Measurements from ENCODE around the gene NKAPD1.
A peak's percentile ranks its signal among the peaks of the same experiment; 100 is the strongest.
"Not testable (repeated sequence)": the region's sequence is repeated elsewhere in the genome, so short reads cannot be mapped to it uniquely, and the experiment has no call there.

The NKAPD1 gene, protein sequence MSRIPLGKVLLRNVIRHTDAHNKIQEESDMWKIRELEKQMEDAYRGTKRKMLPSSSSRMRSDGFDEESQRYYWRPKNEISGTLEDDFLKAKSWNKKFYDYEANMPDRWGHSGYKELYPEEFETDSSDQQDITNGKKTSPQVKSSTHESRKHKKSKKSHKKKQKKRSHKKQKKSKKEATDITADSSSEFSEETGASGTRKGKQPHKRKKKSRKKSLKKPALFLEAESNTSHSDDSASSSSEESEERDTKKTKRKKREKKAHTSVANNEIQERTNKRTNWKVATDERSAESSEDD

DNA sequence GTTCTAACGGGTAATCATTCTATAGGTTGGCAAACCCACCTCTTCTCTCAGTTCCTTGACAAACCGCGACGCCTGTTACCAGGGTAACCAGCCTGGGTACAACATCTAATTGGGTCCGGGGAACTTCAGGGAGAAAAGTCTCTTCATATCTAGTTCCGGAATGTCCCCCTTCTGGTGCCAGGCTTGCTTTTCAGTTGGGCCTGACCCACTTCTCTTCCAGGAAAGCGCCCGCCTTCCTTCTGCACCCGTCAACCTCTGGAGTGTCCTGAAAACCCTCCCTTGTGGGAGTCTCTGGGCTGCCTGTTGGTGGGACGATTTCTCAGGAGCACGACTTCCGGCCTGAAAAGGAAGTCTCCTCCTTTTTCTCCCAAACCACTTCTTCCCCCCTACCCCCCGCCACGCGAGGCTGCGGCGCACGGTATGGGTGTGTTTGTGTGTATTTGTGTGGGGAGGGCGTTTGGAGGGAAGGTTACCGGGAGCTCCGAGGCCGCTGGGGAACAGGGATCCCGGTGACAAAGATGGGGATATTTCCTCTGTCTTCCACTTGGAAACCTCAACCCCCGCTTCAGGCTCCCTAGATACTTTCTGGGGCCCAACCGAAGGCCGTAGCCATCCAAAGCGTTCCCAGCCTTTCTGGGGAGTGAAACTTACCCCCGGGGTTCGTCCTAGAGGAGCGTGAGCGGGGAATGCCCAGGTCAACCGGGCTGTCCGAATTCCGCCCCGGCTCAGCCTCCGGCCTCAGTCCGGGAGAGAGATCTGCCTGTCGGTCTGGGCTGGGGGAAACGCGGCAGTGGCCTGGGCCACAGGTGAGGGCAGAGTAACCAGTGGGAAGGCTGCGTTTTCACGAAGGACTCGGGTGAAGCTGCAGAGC, at the start of gene NKAPD1, which contains the start of gene PIH1D2:
NKAPD1 (plus strand) TSS at position 359 of the 871 bp plus-strand sequence. CDS start 1,276 bp downstream, outside the sequence.
PIH1D2 (minus strand) TSS at position 77 of the 871 bp plus-strand sequence. CDS start 843 bp downstream, outside the sequence.
- Mint-ChIP-seq H3K4me3 (peak within 1 kb of the TSS; percentile 96 to 98), H3K9me3 (no peaks in the 10 kb centered on the region), H3K27ac (peak within 1 kb of the TSS; percentile 99), H3K36me3 (peaks cover 15% of the 10 kb centered on the region in 2 donors), H3K4me1 (peaks cover 24% of the 10 kb centered on the region in 2 donors), H3K27me3 (no peaks in the 10 kb centered on the region)
- peak; percentile 91 to 96 for ATAC-seq (replicated peaks)
- DNase-seq, result peak; percentile 75

DNA sequence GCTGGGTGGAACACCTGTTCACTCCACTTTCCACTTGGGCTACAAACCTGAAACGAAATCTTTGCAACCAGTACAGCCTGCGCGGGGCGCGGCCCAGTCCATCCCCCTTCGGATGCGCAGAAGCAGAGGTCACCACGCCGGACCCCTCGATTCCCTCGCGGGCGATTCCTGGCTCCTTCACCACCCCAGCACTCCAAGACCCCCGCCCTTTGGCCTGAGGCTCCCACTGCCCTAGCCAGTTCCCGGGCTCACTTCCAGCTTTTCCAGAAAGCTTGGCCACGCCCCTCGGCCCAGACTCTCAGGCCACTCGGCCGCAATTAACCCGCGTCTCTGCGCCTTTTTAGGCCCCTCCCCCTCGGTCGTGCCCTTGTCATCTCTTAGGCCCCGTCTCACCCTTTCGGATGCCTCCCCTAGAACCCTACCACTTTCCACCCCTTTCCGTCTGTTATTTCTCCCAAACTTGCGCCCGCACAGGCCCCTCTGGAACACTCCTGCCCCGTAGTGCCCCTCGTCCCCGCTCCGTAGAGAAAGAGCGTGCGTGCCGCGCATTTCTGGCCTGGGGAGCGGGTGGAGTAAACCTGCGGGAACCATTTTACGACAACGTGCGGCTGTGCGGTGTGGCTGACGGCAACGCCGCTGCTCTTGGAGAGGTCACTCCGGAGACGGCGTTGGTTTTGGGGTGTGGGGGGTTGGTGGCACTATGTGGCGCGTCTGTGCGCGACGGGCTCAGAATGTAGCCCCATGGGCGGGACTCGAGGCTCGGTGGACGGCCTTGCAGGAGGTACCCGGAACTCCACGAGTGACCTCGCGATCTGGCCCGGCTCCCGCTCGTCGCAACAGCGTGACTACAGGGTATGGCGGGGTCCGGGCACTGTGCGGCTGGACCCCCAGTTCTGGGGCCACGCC, 49.1 kb upstream of the NKAPD1 start, which contains the start of gene DLAT:
DLAT (plus strand) TSS at position 636 of the 906 bp plus-strand sequence; CDS start at position 701, 65 bp downstream.
- Mint-ChIP-seq H3K9me3 (no peaks in the 10 kb centered on the region), H3K4me1 (peaks cover 7 to 13% of the 10 kb centered on the region in 2 donors), H3K36me3 (peaks cover 11 to 26% of the 10 kb centered on the region in 2 donors), H3K27me3 (no peaks in the 10 kb centered on the region), H3K27ac (peak within 1 kb of the TSS; percentile 100), H3K4me3 (peak within 1 kb of the TSS; percentile 96 to 100)
- DNase-seq, result peak; percentile 86
- peak; percentile 79 to 83 for ATAC-seq (replicated peaks)

DNA sequence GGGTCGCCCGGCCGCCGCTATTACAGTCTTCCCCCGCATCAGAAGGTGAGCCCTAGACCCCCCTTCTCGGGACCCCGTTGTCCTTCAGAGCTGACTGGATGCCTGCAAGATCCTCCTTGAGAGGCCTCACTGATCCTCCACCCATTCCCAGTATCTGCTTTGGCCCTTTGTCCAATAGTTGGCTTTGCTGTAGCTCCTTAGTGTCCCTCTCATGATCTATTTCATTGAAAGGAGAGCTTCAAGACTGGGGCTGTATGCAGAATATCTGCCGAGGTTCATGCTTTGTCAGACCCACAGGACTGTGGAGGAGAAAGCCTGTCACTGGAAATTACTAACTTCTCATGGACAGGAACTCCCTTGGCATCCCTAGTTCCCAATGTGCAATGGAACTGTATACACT, 48.4 kb upstream of the NKAPD1 start:
- peak overlapping the region; percentile 100 for H3K27ac Mint-ChIP-seq
- H3K27me3 Mint-ChIP-seq, result no peaks in the 10 kb centered on the region
- DNase-seq (no peak), ATAC-seq (replicated peaks) (no peak)
- peaks cover 9 to 16% of the 10 kb centered on the region in 2 donors for H3K4me1 Mint-ChIP-seq
- H3K9me3 Mint-ChIP-seq, result no peaks in the 10 kb centered on the region
- peaks cover 13 to 29% of the 10 kb centered on the region in 2 donors for H3K36me3 Mint-ChIP-seq
- peak overlapping the region; percentile 96 to 100 for H3K4me3 Mint-ChIP-seq

DNA sequence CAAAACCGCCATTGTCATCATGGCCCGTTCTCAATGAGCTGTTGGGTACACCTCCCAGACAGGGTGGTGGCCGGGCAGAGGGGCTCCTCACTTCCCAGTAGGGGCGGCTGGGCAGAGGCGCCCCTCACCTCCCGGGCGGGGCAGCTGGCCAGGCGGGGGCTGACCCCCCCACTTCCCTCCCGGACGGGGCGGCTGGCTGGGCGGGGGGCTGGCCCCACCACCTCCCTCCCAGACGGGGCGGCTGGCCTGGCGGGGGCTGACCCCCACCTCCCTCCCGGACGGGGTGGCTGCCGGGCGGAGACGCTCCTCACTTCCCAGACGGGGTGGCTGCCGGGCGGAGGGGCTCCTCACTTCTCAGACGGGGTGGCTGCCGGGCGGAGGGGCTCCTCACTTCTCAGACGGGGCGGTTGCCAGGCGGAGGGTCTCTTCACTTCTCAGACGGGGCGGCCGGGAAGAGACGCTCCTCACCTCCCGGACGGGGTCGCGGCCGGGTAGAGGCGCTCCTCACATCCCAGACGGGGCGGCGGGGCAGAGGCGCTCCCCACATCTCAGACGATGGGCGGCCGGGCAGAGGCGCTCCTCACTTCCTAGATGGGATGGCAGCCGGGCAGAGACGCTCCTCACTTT, 47.2 kb upstream of the NKAPD1 start:
- not testable (repeated sequence) for ATAC-seq (replicated peaks); H3K27me3 Mint-ChIP-seq; H3K9me3 Mint-ChIP-seq; DNase-seq; H3K27ac Mint-ChIP-seq
- Mint-ChIP-seq H3K4me1 (peaks cover 9 to 16% of the 10 kb centered on the region in 2 donors), H3K4me3 (peak overlapping the region in 1 of 2 donors; percentile 19), H3K36me3 (peaks cover 13 to 29% of the 10 kb centered on the region in 2 donors)

GRCh38 chr11:112029460-112029859, 44.6 kb upstream of the NKAPD1 start:
- Mint-ChIP-seq H3K36me3 (peaks cover 25 to 40% of the 10 kb centered on the region in 2 donors), H3K4me1 (peaks cover 3 to 4% of the 10 kb centered on the region in 2 donors), H3K9me3 (no peaks in the 10 kb centered on the region), H3K27me3 (no peaks in the 10 kb centered on the region), H3K27ac (no peak overlapping the region), H3K4me3 (no peak overlapping the region)
- no peak for ATAC-seq (replicated peaks)
- no peak for DNase-seq

- no peak for ATAC-seq (replicated peaks)
- Mint-ChIP-seq H3K27me3 (no peaks in the 10 kb centered on the region), H3K27ac (no peak overlapping the region), H3K4me3 (no peak overlapping the region), H3K4me1 (peaks cover 3 to 4% of the 10 kb centered on the region in 2 donors), H3K9me3 (no peaks in the 10 kb centered on the region), H3K36me3 (peaks cover 33 to 41% of the 10 kb centered on the region in 2 donors)
- no peak for DNase-seq
Measured at GRCh38 chr11:112033902-112034301, 40.2 kb upstream of the NKAPD1 start.

GRCh38 chr11:112037527-112037926, 36.6 kb upstream of the NKAPD1 start:
- peaks cover 36 to 45% of the 10 kb centered on the region in 2 donors for H3K36me3 Mint-ChIP-seq
- no peaks in the 10 kb centered on the region for H3K27me3 Mint-ChIP-seq
- H3K27ac Mint-ChIP-seq, result no peak overlapping the region
- ATAC-seq (replicated peaks) (no peak), DNase-seq (no peak)
- peaks cover 7 to 15% of the 10 kb centered on the region in 2 donors for H3K4me1 Mint-ChIP-seq
- no peak overlapping the region for H3K4me3 Mint-ChIP-seq
- no peaks in the 10 kb centered on the region for H3K9me3 Mint-ChIP-seq

DNA sequence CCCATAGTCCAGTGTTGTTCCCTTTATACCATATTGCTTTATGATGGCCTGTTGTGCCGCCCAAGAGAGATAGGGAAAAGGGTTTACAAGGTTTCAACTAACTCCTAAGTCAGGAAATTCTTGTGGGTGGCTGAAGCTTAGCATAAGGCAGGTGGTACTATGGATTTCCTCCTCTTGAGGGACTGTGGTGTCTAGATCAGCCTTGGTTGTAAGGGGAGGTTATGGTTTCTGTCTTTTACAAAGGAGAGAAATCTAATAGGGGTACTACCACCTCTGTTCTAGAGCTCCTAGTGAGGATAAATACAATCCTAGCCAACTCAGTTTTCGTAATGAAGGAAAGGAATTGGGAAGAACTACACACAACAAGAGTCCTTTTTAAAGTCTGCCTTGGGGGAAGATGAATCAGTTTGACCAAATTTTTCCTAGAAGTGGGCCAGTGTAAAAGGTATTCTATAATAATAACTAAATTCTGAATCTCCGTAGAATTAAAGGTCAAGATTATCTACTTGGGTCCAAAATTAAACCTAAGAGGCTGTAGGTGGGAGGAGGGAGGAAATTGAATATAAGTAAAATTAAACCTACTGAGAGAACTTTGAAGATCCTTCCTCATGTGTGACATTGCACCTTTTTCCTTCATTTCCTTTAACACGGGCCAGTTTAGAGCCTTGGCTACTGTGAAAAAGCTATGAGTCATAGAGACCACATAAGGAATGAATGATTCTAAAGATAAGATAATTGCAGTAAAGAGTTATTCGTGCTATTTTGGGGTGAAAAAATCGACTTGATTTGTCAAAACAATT, 31.7 kb upstream of the NKAPD1 start:
- H3K36me3 Mint-ChIP-seq, result peaks cover 33 to 40% of the 10 kb centered on the region in 2 donors
- no peak overlapping the region for H3K4me3 Mint-ChIP-seq
- peak overlapping the region; percentile 31 for H3K27ac Mint-ChIP-seq
- ATAC-seq (replicated peaks) (no peak), DNase-seq (no peak)
- no peaks in the 10 kb centered on the region for H3K27me3 Mint-ChIP-seq
- peaks cover 0 to 5% of the 10 kb centered on the region in 2 donors for H3K9me3 Mint-ChIP-seq
- H3K4me1 Mint-ChIP-seq, result peaks cover 8 to 23% of the 10 kb centered on the region in 2 donors

DNA sequence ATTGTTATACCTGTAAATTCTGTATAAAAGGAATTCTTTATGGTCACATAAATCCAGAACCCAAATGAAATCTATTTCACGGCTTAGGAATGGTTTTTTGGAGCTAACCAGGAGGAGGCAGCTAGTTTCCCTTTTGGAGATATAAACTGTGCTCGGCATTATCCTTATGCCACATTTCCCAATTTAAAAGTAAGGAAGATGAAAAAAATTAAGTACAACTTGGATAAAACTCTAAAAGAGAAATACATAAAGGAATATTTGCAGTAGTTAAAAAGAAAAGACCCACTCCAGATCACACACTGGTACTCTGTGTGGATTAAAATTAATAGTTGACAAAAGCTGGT, 31.2 kb upstream of the NKAPD1 start:
- ATAC-seq (replicated peaks) (no peak), DNase-seq (no peak)
- Mint-ChIP-seq H3K27ac (no peak overlapping the region), H3K36me3 (peaks cover 35 to 42% of the 10 kb centered on the region in 2 donors), H3K27me3 (no peaks in the 10 kb centered on the region), H3K4me3 (no peak overlapping the region), H3K9me3 (peaks cover 0 to 6% of the 10 kb centered on the region in 2 donors), H3K4me1 (peaks cover 9 to 28% of the 10 kb centered on the region in 2 donors)

DNA sequence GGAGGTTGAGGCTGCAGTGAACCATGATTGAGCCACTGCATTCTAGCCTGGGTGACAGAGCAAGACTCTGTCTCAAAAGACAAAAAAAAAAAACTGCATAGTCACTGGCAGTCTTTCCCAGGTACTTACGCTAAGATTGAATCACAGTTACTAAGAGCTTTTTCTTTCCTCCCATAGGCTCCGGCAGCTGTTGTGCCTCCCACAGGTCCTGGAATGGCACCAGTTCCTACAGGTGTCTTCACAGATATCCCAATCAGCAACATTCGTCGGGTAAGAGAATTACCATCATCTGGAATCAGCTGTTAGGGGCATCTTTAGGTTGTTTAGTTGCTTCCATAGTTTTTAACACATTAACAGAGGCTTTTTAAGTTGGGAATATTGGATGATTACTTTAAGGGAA, 29.1 kb upstream of the NKAPD1 start:
- no peak for ATAC-seq (replicated peaks)
- Mint-ChIP-seq H3K36me3 (peaks cover 41 to 50% of the 10 kb centered on the region in 2 donors), H3K4me3 (no peak overlapping the region), H3K4me1 (peaks cover 19 to 49% of the 10 kb centered on the region in 2 donors), H3K9me3 (peaks cover 0 to 6% of the 10 kb centered on the region in 2 donors), H3K27ac (no peak overlapping the region), H3K27me3 (no peaks in the 10 kb centered on the region)
- no peak for DNase-seq

GRCh38 chr11:112046647-112047046, 27.5 kb upstream of the NKAPD1 start:
- not testable (repeated sequence) for H3K9me3 Mint-ChIP-seq; DNase-seq; ATAC-seq (replicated peaks); H3K27ac Mint-ChIP-seq; H3K27me3 Mint-ChIP-seq; H3K4me3 Mint-ChIP-seq
- peaks cover 27 to 59% of the 10 kb centered on the region in 2 donors for H3K4me1 Mint-ChIP-seq
- peaks cover 40 to 51% of the 10 kb centered on the region in 2 donors for H3K36me3 Mint-ChIP-seq

DNA sequence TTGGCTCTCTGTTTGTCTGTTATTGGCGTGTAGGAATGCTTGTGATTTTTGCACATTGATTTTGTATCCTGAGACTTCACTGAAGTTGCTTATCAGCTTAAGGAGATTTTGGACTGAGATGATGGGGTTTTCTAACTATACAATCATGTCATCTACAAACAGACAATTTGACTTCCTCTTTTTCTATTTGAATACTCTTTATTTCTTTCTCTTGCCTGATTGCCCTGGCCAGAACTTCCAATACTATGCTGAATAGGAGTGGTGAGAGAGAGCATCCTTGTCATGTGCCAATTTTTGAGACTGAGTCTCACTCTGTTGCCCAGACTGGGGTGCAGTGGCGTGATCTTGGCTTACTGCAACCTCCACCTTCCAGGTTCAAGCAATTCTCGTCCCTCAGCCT, 25.8 kb upstream of the NKAPD1 start:
- H3K36me3 Mint-ChIP-seq, result peaks cover 41 to 59% of the 10 kb centered on the region in 2 donors
- H3K4me1 Mint-ChIP-seq, result peaks cover 26 to 55% of the 10 kb centered on the region in 2 donors
- H3K27ac Mint-ChIP-seq, result peak overlapping the region; percentile 83
- peak; percentile 43 to 57 for ATAC-seq (replicated peaks)
- H3K27me3 Mint-ChIP-seq, H3K4me3 Mint-ChIP-seq, DNase-seq, H3K9me3 Mint-ChIP-seq: not testable (repeated sequence)

All from stimulated activated naive B cell treated with anti-CD40 and anti-IgM and Interleukin-4, amounts not matched to agents 10 μg/mL and 1 μg/mL and 100 μg/mL, for 72 hours (primary cell).